ENCODE data around the gene NPIPB4. TPM values are rescaled to one million over a fixed set of nuclear protein-coding genes. Genes with fewer than 3 reads are reported as not detected.
"Not testable (repeated sequence)": the region's sequence is repeated elsewhere in the genome, so short reads cannot be mapped to it uniquely, and the experiment has no call there.

NPIPB4 gene
- total RNA-seq, 2 experiments from 2014 or later: 115 to 121 TPM

DNA sequence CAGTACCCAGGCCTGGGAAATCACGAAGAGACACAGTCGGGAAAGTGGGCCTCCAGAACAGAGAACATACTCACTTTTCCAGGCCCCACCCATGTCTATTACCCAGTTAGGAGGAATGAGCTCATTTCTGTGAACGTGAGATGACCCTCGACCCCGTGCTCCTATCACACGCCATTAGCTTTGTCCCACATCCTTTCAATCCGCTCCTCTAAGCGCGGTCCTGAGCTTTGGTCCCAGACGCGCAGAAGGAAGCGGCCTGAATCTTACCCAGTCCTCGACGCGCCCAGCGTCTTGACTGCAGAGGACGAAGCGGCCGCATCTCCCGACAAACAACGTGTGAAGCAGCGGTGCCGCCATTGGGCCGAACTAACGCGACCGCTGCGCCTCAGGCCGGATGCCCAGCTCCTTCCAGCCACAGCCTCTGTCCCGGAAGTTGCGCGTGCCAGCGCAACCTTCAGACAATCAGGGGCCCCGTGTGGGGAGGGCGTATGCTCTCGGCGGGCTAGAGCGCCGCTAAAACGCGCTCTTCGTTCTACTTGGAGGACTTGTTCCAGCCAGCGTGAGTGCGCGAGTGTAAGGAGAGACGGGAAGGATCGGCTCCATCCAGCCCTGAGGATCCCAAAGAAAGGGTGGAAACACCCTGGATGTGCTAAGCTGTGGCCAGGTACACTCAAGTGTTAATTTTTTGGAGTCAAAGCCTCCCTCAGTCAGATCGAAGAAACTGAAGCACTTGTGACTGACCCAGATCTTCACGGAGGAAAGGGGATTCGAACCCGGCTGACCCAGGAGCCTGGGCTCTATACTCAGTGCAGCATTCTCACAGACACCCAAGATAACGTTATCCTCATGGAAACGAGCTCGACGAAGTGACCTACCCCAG is 37.3 kb downstream of the NPIPB4 start:
- peak; percentile 96 for ATAC-seq
- Mint-ChIP-seq H3K36me3 (ENCODE audit: low read depth) (peaks cover 19% of the 10 kb centered on the region), H3K27ac (peak overlapping the region; percentile 95), H3K4me3 (peak overlapping the region; percentile 86), H3K4me1 (ENCODE audit: low read depth) (peaks cover 19% of the 10 kb centered on the region)
- intact Hi-C loops (cut with micrococcal nuclease); H3K27me3 Mint-ChIP-seq; H3K9me3 Mint-ChIP-seq: not testable (repeated sequence)
- DNase-seq: peak; percentile 81
- ChIA-PET CTCF (interaction anchor here (1.2 kb wide), 2 partner anchors 132 to 163 kb away, joined by 3 to 5 read pairs; no protein-coding TSS in a partner anchor), POLR2A (interaction anchor here (0.8 to 2.7 kb wide), 3 partner anchors 133 to 142 kb away, joined by 3 to 13 read pairs (median 6); partner anchors contain the start of gene UQCRC2)

DNA sequence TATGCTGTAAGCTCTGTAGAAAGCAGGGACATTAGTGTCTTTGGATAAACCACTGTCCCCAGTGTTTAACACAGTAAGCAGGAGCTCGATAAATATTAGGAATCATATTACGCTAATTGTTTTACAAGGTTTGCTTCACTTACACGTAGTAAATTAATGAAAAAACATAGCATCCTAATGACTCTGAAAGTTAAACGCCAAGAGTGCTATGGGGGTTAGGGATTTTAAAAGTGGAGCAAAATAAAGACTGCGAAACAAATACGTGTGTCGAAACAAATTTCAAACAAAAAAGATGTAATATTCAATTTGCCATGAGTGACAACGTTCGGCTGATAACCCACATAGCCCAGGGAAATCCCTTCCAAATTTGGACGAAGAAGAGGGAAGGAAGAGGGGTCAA is 37.9 kb downstream of the NPIPB4 start:
- not testable (repeated sequence) for H3K27me3 Mint-ChIP-seq, ATAC-seq, H3K9me3 Mint-ChIP-seq, DNase-seq
- Mint-ChIP-seq H3K27ac (peak overlapping the region; percentile 95), H3K4me1 (ENCODE audit: low read depth) (peaks cover 19% of the 10 kb centered on the region), H3K4me3 (peak overlapping the region; percentile 86), H3K36me3 (ENCODE audit: low read depth) (peaks cover 19% of the 10 kb centered on the region)
- POLR2A ChIA-PET: interaction anchor here (2.1 to 2.7 kb wide), 2 partner anchors 133 to 141 kb away, joined by 6 to 13 read pairs; partner anchors contain the start of gene UQCRC2
- intact Hi-C loops (cut with micrococcal nuclease): loop anchor here (10.0 kb wide), 1 partner anchor 145 kb away; no protein-coding TSS in a partner anchor
- CTCF ChIA-PET: interaction anchor here (1.2 kb wide), 2 partner anchors 133 to 162 kb away, joined by 3 to 5 read pairs; no protein-coding TSS in a partner anchor

DNA sequence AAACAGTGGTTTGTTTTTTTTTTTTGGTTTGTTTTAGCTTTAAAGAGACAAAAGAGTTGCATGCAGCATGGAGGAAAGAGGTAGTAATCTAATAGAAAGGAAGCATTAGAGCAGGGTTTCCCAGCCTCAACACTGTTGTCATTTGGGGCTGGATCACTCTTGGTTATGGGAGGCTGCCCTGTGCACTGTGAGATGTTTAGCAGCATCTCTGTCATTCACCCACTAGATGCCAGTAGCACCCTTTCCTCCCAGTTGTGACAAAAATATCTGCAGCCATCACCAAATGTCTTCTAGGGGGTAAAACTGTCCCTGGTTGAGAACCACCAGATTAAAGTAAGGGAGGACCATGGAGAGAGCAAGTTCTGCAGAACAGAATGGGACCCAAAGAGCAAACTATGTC is 40.5 kb downstream of the NPIPB4 start:
- intact Hi-C loops (cut with micrococcal nuclease): loop anchor here (10.0 kb wide), 1 partner anchor 148 kb away; no protein-coding TSS in a partner anchor
- H3K4me3 Mint-ChIP-seq, H3K9me3 Mint-ChIP-seq, CTCF ChIA-PET, H3K27ac Mint-ChIP-seq, DNase-seq, POLR2A ChIA-PET, H3K27me3 Mint-ChIP-seq: not testable (repeated sequence)
- peak; percentile 37 for ATAC-seq
- H3K4me1 Mint-ChIP-seq (ENCODE audit: low read depth): peaks cover 17% of the 10 kb centered on the region
- peaks cover 28% of the 10 kb centered on the region for H3K36me3 Mint-ChIP-seq (ENCODE audit: low read depth)

DNA sequence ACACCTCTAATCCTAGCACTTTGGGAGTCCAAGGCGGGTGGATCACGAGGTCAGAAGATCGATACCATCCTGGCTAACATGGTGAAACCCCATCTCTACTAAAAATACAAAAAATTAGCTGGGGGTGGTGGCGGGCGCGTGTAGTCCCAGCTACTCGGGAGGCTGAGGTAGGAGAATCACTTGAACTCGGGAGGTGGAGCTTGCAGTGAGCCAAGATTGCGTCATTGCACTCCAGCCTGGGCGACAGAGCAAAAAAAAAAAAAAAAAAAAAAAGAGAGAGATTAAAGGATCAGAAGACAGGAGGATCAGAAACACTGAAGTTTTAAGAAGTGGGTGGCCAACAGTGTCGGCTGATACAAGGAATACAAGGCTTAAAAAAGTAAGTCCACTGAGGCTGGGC is 41.9 kb downstream of the NPIPB4 start:
- POLR2A ChIA-PET, H3K9me3 Mint-ChIP-seq, CTCF ChIA-PET, H3K27me3 Mint-ChIP-seq, H3K4me3 Mint-ChIP-seq, DNase-seq, H3K27ac Mint-ChIP-seq, ATAC-seq: not testable (repeated sequence)
- Mint-ChIP-seq H3K36me3 (ENCODE audit: low read depth) (peaks cover 30% of the 10 kb centered on the region), H3K4me1 (ENCODE audit: low read depth) (peaks cover 16% of the 10 kb centered on the region)
- intact Hi-C loops (cut with micrococcal nuclease): loop anchor here (10.0 kb wide), 1 partner anchor 149 kb away; no protein-coding TSS in a partner anchor

DNA sequence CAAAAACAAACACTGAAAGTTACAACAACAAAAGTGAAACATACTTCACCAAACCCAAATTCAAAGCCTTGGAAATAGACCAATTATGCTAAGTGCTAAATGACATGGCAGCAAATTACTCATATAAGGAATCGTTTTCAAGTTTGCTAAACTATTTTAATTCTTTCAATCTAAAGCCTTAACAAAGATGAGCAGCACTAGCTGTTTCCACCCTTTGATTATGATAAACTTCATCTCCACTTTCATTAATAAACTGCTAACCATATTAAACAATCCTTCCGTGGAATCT is 55.2 kb downstream of the NPIPB4 start:
- POLR2A ChIA-PET; ATAC-seq; H3K27me3 Mint-ChIP-seq; H3K4me1 Mint-ChIP-seq (ENCODE audit: low read depth); DNase-seq; H3K27ac Mint-ChIP-seq; CTCF ChIA-PET; H3K9me3 Mint-ChIP-seq; H3K4me3 Mint-ChIP-seq; intact Hi-C loops (cut with micrococcal nuclease): not testable (repeated sequence)
- H3K36me3 Mint-ChIP-seq (ENCODE audit: low read depth): peaks cover 13% of the 10 kb centered on the region

DNA sequence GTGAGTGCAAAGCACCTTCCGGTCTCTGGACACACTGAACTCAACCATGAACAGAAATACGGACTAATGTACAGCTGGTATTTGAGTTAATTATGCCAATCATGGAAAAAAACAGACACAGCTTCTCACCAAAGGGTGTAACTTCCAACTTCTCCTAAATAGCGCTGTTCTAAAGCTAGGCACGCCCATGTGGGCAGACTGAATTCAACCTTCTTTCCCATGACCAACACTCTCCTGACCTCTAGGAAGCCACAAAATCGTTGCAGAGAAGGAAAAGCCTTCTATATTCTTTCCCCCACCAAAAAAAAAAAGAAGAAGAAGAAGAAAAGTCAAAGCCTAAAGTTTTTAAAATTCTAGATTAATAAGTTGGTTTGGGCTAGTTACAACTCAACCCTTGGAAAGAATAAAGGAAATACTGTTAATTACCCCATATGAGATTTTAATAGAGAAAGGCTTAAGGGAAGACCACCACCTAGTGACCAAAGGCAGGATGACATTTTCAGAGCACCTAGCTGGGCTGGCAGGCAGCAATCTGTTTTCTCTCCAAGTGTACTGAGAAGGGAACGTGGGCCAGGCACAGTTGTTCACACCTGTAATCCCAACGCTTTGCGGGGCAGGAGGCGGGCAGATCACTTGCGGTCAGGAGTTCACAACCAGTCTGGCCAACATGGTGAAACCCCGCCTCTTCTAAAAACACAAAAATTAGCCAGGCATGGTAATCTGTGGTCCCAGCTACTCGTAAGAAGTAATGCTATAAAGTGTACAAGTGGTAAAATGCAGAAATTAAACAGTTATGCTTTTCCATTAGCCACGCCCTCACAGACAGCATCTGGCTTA is 55.8 kb downstream of the NPIPB4 start:
- H3K4me1 Mint-ChIP-seq (ENCODE audit: low read depth); H3K27ac Mint-ChIP-seq; H3K9me3 Mint-ChIP-seq; H3K4me3 Mint-ChIP-seq; intact Hi-C loops (cut with micrococcal nuclease); H3K27me3 Mint-ChIP-seq; CTCF ChIA-PET; POLR2A ChIA-PET: not testable (repeated sequence)
- DNase-seq (peak; percentile 48), ATAC-seq (peak; percentile 61)
- TF ChIP-seq, protein P1, sequence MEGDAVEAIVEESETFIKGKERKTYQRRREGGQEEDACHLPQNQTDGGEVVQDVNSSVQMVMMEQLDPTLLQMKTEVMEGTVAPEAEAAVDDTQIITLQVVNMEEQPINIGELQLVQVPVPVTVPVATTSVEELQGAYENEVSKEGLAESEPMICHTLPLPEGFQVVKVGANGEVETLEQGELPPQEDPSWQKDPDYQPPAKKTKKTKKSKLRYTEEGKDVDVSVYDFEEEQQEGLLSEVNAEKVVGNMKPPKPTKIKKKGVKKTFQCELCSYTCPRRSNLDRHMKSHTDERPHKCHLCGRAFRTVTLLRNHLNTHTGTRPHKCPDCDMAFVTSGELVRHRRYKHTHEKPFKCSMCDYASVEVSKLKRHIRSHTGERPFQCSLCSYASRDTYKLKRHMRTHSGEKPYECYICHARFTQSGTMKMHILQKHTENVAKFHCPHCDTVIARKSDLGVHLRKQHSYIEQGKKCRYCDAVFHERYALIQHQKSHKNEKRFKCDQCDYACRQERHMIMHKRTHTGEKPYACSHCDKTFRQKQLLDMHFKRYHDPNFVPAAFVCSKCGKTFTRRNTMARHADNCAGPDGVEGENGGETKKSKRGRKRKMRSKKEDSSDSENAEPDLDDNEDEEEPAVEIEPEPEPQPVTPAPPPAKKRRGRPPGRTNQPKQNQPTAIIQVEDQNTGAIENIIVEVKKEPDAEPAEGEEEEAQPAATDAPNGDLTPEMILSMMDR (IDR thresholded peaks at IDR 0.05): peak; percentile 26
- H3K36me3 Mint-ChIP-seq (ENCODE audit: low read depth): peaks cover 11% of the 10 kb centered on the region

DNA sequence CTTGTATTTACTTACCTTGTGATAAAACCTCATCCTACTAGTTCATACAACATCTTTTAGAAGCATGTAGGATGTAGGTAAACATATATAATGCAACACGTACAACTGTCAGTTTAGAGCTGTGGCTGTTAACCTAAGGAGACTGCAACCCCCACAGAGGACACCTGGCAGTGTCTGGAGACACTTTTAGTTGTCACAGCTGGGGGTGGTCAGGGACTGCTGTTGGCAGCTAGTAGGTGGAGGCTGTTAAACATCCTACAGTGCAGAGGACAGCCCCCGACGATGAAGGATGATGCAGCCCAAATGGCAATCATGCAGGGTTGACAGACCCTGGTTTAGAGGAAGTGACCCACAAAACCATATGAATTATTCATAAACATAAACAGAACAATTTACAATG is 59.0 kb downstream of the NPIPB4 start:
- DNase-seq; H3K4me3 Mint-ChIP-seq; H3K27ac Mint-ChIP-seq; POLR2A ChIA-PET; CTCF ChIA-PET; H3K9me3 Mint-ChIP-seq; H3K4me1 Mint-ChIP-seq (ENCODE audit: low read depth); intact Hi-C loops (cut with micrococcal nuclease); H3K27me3 Mint-ChIP-seq: not testable (repeated sequence)
- H3K36me3 Mint-ChIP-seq (ENCODE audit: low read depth): peaks cover 14% of the 10 kb centered on the region
- ATAC-seq: peak; percentile 47

DNA sequence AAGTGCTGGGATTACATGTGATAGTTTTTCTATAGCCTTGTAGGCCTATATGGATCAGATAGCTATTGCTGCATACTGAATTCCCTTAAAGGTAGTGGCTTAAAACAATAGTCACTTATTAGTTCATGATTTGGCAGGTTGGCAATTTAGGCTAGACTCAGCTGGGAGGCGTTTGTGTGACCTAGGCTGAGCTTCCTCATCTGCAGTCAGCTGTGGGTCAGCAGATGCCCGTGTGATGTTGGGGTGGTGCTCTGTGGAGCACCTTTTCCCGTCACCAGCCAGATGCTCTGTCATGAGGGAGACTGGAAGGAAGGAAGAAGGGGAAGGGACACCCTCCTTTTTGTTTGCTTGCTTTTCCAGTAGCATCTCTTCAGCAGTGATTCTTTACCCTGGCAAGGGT is 64.2 kb downstream of the NPIPB4 start:
- POLR2A ChIA-PET; H3K9me3 Mint-ChIP-seq; ATAC-seq; H3K27me3 Mint-ChIP-seq; H3K27ac Mint-ChIP-seq; CTCF ChIA-PET; H3K4me3 Mint-ChIP-seq; H3K36me3 Mint-ChIP-seq (ENCODE audit: low read depth); intact Hi-C loops (cut with micrococcal nuclease); DNase-seq; H3K4me1 Mint-ChIP-seq (ENCODE audit: low read depth): not testable (repeated sequence)

DNA sequence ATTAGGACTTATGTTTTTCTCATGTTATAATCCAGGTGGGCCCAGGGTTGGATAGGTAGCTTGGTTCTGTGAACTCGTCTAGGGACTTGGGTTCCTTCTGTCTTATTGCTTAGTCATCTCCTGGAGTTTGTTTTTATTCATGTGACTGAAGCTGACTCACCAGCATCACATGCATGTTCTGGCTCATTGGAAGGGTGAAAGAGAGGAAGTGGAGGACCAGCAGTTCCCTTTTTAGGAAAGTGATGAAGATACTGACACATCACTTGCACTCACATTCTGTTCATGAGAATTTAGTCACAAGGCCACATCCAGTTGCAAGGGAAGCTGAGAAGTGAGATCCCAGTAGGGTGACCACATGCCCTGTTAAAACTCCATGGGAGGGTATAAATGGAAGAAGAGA is 67.0 kb downstream of the NPIPB4 start:
- CTCF ChIA-PET; H3K36me3 Mint-ChIP-seq (ENCODE audit: low read depth); DNase-seq; H3K4me3 Mint-ChIP-seq; intact Hi-C loops (cut with micrococcal nuclease); H3K4me1 Mint-ChIP-seq (ENCODE audit: low read depth); H3K9me3 Mint-ChIP-seq; POLR2A ChIA-PET; H3K27ac Mint-ChIP-seq; H3K27me3 Mint-ChIP-seq: not testable (repeated sequence)
- peak; percentile 92 for ATAC-seq
